A549 (cell line): ENCODE data around the gene PTPRN2.

Experiments used
- BCL3 ChIP-seq: fragments of >200 bp; sonication (Bioruptor Twin); formaldehyde crosslinking; IDR thresholded peaks from 3 replicates; pipeline ENCODE4 v1.6.1; 2016
- CTCF ChIP-seq: fragments of >200 bp; sonication (Bioruptor Twin); formaldehyde crosslinking; IDR thresholded peaks from 3 replicates; pipeline ENCODE4 v1.5.1; 2016
- EP300 ChIP-seq, 2 experiments: fragments of >200 bp; sonication (Bioruptor Twin); formaldehyde crosslinking; IDR thresholded peaks; 2 replicates in 1 of 2; 3 replicates in 1 of 2; pipeline ENCODE4 v1.6.1; 2016 to 2017
- JUNB ChIP-seq: fragments of >200 bp; sonication (Bioruptor Twin); formaldehyde crosslinking; IDR thresholded peaks from 2 replicates; pipeline ENCODE4 v1.6.1; 2016
- POLR2A ChIP-seq: IDR thresholded peaks from 2 replicates; pipeline ENCODE4 v1.6.1; 2012; ENCODE audit warnings: mild to moderate bottlenecking, low read length
- RAD21 ChIP-seq, 2 experiments: fragments of >200 bp in 1 of 2; sonication (Bioruptor Twin) in 1 of 2; formaldehyde crosslinking in 1 of 2; IDR thresholded peaks in 1 of 2; conservative IDR thresholded peaks in 1 of 2; 2 replicates in 1 of 2; 3 replicates in 1 of 2; pipeline ENCODE4 v1.6.1; 2012 to 2018; ENCODE audit warnings: inconsistent platforms in 1 of 2
- RCOR1 ChIP-seq: fragments of 150-350 bp; IDR thresholded peaks from 2 replicates; pipeline ENCODE4 v1.6.1; 2014; ENCODE audit warnings: antibody characterized with exemption, low read length, low read depth
- RFX5 ChIP-seq: fragments of 450-650 bp; IDR thresholded peaks from 2 replicates; pipeline ENCODE4 v1.7.1; 2014; ENCODE audit warnings: antibody characterized with exemption, mild to moderate bottlenecking, moderate library complexity

GRCh38 chr7:157832866-157833607 lies 754.6 kb downstream of the PTPRN2 start:
- TF ChIP-seq POLR2A: no peak
- no peak for TF ChIP-seq RFX5
- TF ChIP-seq EP300 (IDR thresholded peaks at IDR 0.05): no peak
- no peak for TF ChIP-seq RAD21 (conservative IDR thresholded peaks at IDR 0.05 in 1 of 2, IDR thresholded peaks at IDR 0.05 in 1 of 2)
- no peak for TF ChIP-seq CTCF
- TF ChIP-seq JUNB: no peak
- no peak for TF ChIP-seq BCL3
- TF ChIP-seq RCOR1: no peak
